GM18951 (cell line): ENCODE measurements around the gene SCFD1.
"Not testable (repeated sequence)": the region's sequence is repeated elsewhere in the genome, so short reads cannot be mapped to it uniquely, and the experiment has no call there.

ENCODE experiments used
- POLR2A ChIP-seq: IDR thresholded peaks from 4 replicates; pipeline ENCODE4 v1.6.1; 2011; ENCODE audit warnings: mild to moderate bottlenecking; ENCODE audit not compliant: insufficient read length, insufficient read depth; ENCODE audit errors: extremely low read depth
- in situ Hi-C: fragments of 300-500 bp; cut with MboI; formaldehyde crosslinking; loops from one replicate; pipeline ENCODE4 v1.12.0; 2022; ENCODE audit warnings: low sequenced_read_pairs, mixed read lengths, inconsistent platforms; ENCODE audit not compliant: unreplicated experiment

SCFD1 gene

DNA sequence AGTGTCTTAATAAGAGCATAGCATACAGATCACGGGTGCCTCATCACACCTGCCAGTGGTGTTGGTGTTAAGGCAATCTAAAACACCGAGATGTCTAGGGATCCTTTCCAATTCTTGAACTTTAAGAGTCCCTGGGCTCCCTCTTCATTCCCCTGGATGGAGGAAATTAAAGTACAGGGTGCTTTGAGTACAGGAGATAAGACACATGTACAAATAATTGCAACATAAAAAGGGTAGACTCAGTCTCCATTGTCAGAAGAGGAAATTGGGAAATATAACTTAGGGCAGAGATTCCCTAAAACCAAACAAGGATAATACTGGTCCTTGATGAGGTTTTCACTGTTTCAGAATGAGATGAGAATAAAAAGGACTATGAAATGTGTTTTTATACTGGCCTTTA is 34.9 kb downstream of the SCFD1 start:
- TF ChIP-seq POLR2A: no peak
- in situ Hi-C loops: loop anchor here (10.0 to 25.0 kb wide), 2 partner anchors 258 to 430 kb away; no protein-coding TSS in a partner anchor

DNA sequence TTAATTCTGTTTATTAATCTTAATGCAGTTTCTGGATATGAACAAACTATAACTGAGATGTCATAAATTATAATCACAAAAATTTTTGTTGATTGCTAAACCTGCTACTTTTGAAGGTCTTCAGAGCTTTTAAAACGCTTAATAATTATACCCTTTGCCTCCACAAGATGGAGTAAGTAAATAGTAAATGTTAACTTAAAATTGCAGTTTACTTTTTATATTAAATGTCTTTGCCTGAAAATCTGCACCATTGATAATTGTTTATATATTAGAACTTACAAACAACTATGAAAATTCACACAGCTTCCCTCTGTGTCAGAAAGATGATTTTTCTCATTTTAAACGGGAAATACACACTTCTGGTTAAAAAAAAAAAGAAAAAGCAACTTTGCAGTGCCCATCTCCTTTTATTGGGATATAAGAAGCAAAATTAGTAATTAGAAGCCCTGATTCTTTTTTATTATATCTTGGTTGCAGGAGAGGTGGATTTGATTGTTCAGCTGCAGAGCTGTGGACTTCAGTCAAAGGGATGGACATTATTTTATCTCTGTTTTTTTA is 35.6 kb downstream of the SCFD1 start:
- in situ Hi-C loops: loop anchor here (10.0 to 25.0 kb wide), 2 partner anchors 257 to 430 kb away; no protein-coding TSS in a partner anchor
- TF ChIP-seq POLR2A: no peak

DNA sequence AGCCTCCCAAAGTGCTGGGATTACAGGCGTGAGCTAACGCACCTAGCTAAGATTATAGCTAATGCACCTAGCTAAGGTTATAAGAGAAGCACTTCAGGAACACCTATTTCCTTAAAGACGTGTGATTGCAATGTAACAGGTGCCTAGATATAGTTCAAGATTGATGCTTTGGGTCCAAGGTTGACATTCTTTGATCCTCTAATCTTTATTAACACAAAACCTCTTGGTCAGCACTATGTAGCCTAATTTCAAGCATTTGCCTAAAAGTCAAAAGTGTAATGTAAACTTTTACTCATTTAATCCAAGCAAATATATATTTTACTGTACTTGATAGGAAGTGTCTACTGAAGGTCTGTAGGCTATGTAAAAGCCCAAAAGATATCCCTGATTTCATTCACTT is 36.5 kb downstream of the SCFD1 start:
- TF ChIP-seq POLR2A: no peak
- in situ Hi-C loops: loop anchor here (10.0 to 25.0 kb wide), 2 partner anchors 256 to 429 kb away; no protein-coding TSS in a partner anchor

DNA sequence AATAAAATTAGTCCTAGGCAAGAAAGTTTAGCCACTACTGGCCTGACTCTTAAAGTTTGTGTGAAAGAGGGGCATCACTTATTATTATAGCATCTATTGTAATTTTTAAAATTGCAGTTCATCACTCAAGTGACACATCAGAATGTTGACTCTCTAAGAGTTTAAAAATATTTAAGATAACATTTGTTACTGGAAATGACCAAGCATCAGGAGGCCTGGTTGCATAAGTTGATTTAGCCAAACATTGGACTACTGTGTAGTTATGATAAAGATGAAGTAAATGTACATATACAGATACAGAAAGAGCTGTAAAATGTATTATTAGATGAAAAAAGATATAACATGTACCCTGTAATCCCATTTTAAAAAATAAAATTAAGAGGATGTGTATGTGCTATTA is 47.5 kb downstream of the SCFD1 start:
- in situ Hi-C loops: loop anchor here (25.0 kb wide), 1 partner anchor 418 kb away; no protein-coding TSS in a partner anchor
- no peak for TF ChIP-seq POLR2A

DNA sequence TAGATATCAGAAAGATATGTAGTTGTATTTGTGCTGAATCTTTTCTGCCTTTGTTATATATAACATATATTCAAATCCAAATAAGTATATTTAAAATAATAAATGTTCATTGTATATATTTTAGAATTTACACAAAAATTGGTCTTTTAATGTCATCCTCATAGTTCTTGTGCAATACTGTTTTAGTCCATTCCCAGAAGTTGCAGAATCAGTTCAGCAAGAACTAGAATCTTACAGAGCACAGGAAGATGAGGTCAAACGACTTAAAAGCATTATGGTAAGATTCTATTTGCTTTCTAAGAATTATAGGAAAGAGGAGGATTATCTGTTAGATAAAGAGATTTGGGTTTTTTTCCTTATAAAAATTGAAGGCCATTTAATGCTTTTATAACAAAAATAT is 51.0 kb downstream of the SCFD1 start:
- in situ Hi-C loops: loop anchor here (25.0 kb wide), 1 partner anchor 414 kb away; no protein-coding TSS in a partner anchor
- TF ChIP-seq POLR2A: no peak

DNA sequence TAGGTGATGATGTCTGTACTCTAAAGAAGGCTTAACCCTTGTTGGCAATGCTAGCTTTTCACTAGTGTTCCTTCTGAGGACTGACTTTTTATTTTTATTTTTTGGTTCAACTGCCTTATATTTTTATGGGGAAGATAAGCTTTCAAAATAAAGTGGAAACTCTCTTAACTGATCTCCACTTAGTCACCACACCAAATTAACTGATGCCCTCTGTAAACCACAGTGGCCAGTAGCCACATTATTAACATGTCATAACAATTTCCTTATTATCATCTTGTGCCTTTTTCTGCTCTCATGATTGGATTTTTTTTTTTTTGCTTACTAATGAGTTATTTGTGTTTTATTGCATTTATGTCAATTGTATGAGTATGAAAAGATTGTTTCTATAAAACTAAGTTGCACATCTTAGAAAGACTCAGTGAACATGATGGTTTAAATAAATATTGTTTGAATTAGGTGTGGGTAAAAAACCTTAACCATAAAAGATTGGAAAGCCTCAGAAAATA is 56.9 kb downstream of the SCFD1 start:
- no peak for TF ChIP-seq POLR2A
- in situ Hi-C loops: no loop called here

DNA sequence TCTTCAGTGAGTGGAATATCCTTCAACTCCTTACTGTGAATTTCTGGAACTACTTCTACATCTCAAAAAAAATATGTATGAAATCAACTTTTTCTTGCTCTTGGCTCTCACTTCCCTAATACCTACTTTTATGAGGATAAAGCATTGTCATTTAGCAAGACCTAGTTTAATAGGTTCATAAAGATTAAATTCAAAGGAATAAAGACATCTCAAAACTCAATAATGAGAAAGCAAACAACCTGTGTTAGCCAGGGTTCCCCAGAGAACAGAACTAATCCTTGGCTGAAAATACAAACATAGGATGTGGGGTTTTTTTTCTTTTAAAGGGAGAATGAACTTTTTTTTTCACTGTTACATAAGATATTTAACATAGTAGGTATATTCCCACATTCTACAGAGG is 57.9 kb downstream of the SCFD1 start:
- TF ChIP-seq POLR2A: no peak
- in situ Hi-C loops: no loop called here

DNA sequence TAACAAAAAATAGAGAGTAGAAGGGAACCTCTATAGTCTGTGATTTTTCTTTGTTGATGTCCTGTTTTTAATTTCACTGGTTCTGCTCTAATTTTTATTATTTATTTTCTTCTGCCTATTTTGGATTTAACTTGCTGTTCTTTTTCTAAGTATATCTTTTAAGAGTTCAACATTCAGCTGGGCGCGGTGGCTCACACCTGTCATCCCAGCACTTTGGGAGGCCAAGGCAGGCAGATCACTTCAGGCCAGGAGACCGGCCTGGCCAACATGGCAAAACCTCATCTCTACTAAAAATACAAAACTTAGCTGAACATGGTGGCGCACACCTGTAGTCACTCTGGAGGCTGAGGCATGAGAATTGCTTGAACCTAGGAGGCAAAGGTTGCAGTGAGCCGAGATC is 58.7 kb downstream of the SCFD1 start:
- in situ Hi-C loops: not testable (repeated sequence)

DNA sequence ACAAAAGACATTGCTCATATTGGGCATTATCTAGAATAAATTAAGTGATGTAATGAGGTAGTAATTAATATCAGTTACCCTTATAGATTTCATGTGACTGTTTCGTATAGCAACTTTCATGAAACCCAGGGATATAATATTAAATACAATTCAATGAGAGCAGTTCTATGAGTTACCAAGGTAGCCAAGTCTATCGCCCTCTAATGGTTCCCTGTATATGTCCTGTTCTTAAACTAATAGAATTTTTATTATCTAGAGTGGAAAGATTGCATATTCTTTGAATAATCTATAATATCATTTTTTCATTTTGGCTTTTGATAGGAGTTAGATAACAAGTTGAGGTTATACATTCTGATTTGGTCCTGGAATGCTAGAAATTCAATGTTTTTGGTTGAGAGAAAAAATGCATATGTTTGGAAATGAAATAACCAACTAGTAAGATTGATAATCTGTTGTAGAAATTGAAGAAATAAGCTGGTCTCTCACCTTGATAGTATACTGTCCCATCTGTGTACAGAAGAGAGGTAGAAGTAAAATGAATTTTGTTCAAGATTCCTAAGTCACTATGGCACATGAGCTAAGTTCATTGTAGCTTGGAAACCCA is 59.7 kb downstream of the SCFD1 start:
- in situ Hi-C loops: no loop called here
- no peak for TF ChIP-seq POLR2A

DNA sequence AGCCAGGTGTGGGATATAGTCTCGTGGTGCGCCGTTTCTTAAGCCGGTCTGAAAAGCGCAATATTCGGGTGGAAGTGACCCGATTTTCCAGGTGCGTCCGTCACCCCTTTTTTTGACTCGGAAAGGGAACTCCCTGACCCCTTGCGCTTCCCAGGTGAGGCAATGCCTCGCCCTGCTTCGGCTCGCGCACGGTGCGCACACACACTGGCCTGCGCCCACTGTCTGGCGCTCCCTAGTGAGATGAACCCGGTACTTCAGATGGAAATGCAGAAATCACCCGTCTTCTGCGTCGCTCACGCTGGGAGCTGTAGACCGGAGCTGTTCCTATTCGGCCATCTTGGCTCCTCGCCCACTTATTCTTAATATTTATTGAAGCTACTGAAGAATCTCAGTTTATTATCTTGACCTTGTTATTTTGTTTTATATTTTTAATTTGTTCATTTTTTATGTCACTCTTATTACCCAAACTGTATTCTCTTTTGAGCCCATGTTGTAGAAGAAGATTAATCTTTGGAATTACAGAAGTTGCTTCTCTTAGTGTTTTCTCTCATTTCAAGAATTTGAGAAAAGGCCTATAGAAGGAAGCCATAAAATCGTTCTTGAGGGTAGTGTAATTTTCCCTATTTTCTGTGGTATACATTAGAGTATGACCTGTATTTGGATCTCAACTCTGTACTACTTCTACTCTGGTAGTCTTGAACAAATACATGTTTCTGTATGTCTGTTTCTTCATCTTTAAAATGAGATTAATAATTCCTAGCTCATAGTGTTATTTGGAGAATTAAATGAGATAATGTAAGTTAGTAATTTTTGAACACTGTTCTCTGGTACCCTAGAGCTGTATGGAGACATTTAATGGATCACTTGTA is 68.6 kb downstream of the SCFD1 start:
- in situ Hi-C loops: not testable (repeated sequence)

DNA sequence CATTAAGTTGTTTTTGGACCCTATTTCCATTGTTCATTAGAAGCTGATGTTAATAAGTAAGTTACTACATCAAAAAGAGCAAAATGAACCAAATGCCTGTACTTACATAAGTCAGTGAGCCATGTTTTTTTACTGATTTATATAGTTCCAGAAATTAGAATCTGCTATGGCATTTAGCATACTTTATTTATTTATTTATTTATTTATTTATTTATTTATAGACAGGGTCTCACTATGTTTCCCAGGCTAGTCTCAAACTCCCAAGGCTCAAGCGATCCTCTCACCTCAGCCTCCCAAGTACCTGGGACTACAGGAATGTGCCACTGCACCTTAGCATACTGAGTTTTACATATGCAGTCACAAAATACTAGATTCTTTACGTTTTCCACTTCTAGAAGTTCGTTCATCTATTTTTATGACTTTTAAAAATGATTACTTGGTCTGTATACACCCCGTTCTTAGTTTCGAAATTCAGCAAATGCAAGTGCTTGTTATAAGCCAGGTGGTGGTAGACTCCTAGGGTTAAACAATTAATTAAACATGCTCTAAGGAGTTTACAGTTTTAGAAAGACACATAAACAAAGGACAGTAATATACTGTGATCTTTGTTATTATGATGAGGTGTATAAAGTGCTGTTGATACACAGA is 69.8 kb downstream of the SCFD1 start:
- in situ Hi-C loops: no loop called here
- no peak for TF ChIP-seq POLR2A

DNA sequence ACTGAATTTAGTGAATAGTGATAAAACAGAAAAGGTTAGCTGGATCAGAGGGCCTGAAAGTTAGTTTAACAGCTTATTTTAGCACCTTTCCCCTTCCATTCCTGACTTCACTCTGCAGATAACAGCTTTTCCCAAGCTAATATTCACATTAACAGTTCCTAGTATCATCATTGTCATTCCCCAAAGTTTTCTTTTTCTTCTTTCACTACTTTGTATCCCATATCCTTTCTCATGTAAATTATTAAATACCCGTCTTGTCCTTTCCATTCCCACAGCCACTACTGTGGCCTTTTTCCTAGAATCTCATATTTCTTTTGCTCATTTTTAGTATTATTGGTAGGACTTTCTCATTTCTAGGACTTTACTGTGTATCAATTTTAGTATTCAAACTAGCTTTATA is 70.5 kb downstream of the SCFD1 start:
- no peak for TF ChIP-seq POLR2A
- in situ Hi-C loops: no loop called here

DNA sequence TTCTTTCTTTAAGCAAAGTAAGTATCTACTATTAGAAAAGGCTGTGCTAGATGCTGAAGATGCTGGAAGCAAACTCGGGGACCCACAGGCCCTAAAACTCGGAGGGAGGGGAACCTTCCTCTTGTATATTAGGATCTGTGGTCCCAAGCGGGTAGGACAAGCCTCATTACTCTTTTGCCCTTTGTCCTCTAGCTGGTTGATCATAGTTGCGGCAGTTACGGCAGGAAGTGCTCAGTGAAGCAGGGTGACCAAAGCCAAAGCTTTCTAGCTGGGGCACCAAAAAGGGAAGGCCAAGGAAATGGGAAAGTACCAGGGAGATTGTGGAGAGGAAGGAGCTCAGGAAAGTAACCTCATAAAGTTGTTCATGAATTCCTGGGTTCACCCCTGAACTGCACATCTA is 76.3 kb downstream of the SCFD1 start:
- no peak for TF ChIP-seq POLR2A
- in situ Hi-C loops: no loop called here
